K562 (cell line): ENCODE measurements around the gene MEGF11. TPM values are rescaled to one million over a fixed set of nuclear protein-coding genes. Genes with fewer than 3 reads are reported as not detected.
A peak's percentile ranks its signal among the peaks of the same experiment; 100 is the strongest.

ENCODE experiments used
- ATAC-seq: fragments of 200-7000 bp; cut with Tn5 transposase; 3 replicates; pipeline ENCODE4 v1.9.1; 2020; ENCODE audit warnings: moderate library complexity
- BruUV-seq: library from RNA; stranded (reverse); fragments of 400-500 nt; replicated peaks from 2 replicates; lab custom pipeline; 2021; lab: Mats Ljungman, UMichigan
- CTCF ChIA-PET: fragments of 300-600 bp; formaldehyde crosslinking; extraction: SDS; loops from one replicate; lab custom pipeline; 2021; ENCODE audit warnings: low intra/inter-chr PET ratio; lab: Yijun Ruan, JAX
- POLR2A ChIA-PET: fragments of 300-600, 350-650 bp; sonication (Branson Sonifier 250); formaldehyde crosslinking; extraction: SDS; loops from one replicate; lab custom pipeline; 2021; ENCODE audit warnings: antibody characterized with exemption, inconsistent platforms; lab: Yijun Ruan, JAX
- DNase-seq, 4 experiments: peaks; one replicate each; pipeline versions ENCODE4 v3.0.0 to v3.0.0-alpha.2; 2011 to 2018; ENCODE audit warnings: low spot score in 3 of 4, mixed read lengths in 3 of 4; ENCODE audit errors: extremely low read depth in 1 of 4
- FAIRE-seq: peaks from 2 replicates; lab custom pipeline; 2011; peaks lifted over from hg19 to GRCh38; lab: Jason Lieb, UNC
- H2AFZ ChIP-seq: 2 replicates; pipeline ENCODE4 v1.6.0; 2011; ENCODE audit warnings: low read depth, low read length, control low read depth, inconsistent platforms
- H3K27ac ChIP-seq: fragments of 200-600 bp; 3 replicates; pipeline ENCODE4 v1.8.0; 2011; ENCODE audit warnings: low read depth, mild to moderate bottlenecking, control low read depth, inconsistent platforms, low read length, moderate library complexity, mixed read lengths; ENCODE audit errors: extremely low read depth
- H3K27me3 ChIP-seq, 2 experiments: fragments of 300-600 bp in 1 of 2; 2 replicates in 1 of 2; 3 replicates in 1 of 2; pipeline versions ENCODE4 v1.6.0 to v1.8.0; 2011; ENCODE audit warnings: inconsistent platforms in 2 of 2, low read length in 2 of 2, mild to moderate bottlenecking in 1 of 2, mixed read lengths in 1 of 2, moderate library complexity in 1 of 2; ENCODE audit not compliant: control insufficient read depth in 2 of 2, insufficient read depth in 2 of 2
- H3K36me3 ChIP-seq: fragments of 300-600 bp; 3 replicates; pipeline ENCODE4 v1.8.0; 2011; ENCODE audit warnings: mild to moderate bottlenecking, low read length, inconsistent platforms; ENCODE audit not compliant: control insufficient read depth, insufficient read depth
- H3K4me1 ChIP-seq, 2 experiments: fragments of 200-600 bp in 1 of 2; replicated peaks in 1 of 2; 2 replicates in 1 of 2; 3 replicates in 1 of 2; pipeline versions ENCODE4 v1.5.1 to v1.8.0; 2011; ENCODE audit warnings: inconsistent platforms in 2 of 2, low read length in 2 of 2, mild to moderate bottlenecking in 1 of 2, mixed read lengths in 1 of 2, moderate library complexity in 1 of 2; ENCODE audit not compliant: control insufficient read depth in 2 of 2, insufficient read depth in 2 of 2
- H3K4me2 ChIP-seq: 2 replicates; pipeline ENCODE4 v1.6.1; 2011; ENCODE audit warnings: low read length, control low read depth, inconsistent platforms, mixed read lengths; ENCODE audit not compliant: insufficient read depth
- H3K4me3 ChIP-seq: fragments of 200-600 bp; sonication (generic), shearing (Covaris generic); 2 replicates; pipeline ENCODE4 v1.5.1; 2016; ENCODE audit warnings: control low read depth, inconsistent platforms
- H3K79me2 ChIP-seq: fragments of 200-600 bp; 3 replicates; pipeline ENCODE4 v1.8.0; 2011; ENCODE audit warnings: low read length, inconsistent platforms; ENCODE audit not compliant: control insufficient read depth, insufficient read depth
- H3K9ac ChIP-seq, 2 experiments: 2 replicates each; pipeline versions ENCODE4 v1.6.0 to v1.6.1; 2011; ENCODE audit warnings: low read depth in 2 of 2, low read length in 2 of 2, control low read depth in 1 of 2, inconsistent platforms in 1 of 2, mild to moderate bottlenecking in 1 of 2, mixed read lengths in 1 of 2; ENCODE audit not compliant: insufficient read depth in 1 of 2
- H3K9me1 ChIP-seq: one replicate; pipeline ENCODE4 v1.6.0; 2011; ENCODE audit warnings: inconsistent platforms, mild to moderate bottlenecking, low read length, moderate library complexity; ENCODE audit not compliant: control insufficient read depth, insufficient read depth
- H3K9me3 ChIP-seq: replicated peaks from 2 replicates; pipeline ENCODE4 v1.5.1; 2011; ENCODE audit warnings: low read depth, low read length, inconsistent platforms; ENCODE audit not compliant: control insufficient read depth, insufficient read depth
- H4K20me1 ChIP-seq: replicated peaks from 2 replicates; pipeline ENCODE4 v1.6.1; 2011; ENCODE audit warnings: low read length, inconsistent platforms, mixed read lengths; ENCODE audit not compliant: control insufficient read depth, insufficient read depth
- ARID3B ChIP-seq: fragments of 250-450 bp; sonication (Bioruptor Pico); IDR thresholded peaks from 2 replicates; pipeline ENCODE4 v1.4.0; 2020; ENCODE audit warnings: borderline replicate concordance
- ETS2 ChIP-seq: IDR thresholded peaks from 2 replicates; pipeline ENCODE4 v1.6.1; 2016; ENCODE audit warnings: borderline replicate concordance, missing genetic modification characterization, mild to moderate bottlenecking, moderate library complexity, missing compliant biosample characterization; ENCODE audit not compliant: poor library complexity, severe bottlenecking
- MGA ChIP-seq: fragments of 450-650 bp; IDR thresholded peaks from 2 replicates; pipeline ENCODE4 v1.6.1; 2016; ENCODE audit warnings: mild to moderate bottlenecking, moderate library complexity
- ZFPM2 ChIP-seq: fragments of 250-450 bp; sonication (Bioruptor Pico); IDR thresholded peaks from 2 replicates; pipeline ENCODE4 v1.5.1; 2022; ENCODE audit warnings: mild to moderate bottlenecking
- ZFX ChIP-seq: sonication (generic); formaldehyde crosslinking; IDR thresholded peaks from 2 replicates; pipeline ENCODE4 v1.8.0; 2022; ENCODE audit warnings: mild to moderate bottlenecking, missing genetic modification reagents, moderate library complexity
- ZNF239 ChIP-seq: fragments of 250-450 bp; sonication (Bioruptor Pico); IDR thresholded peaks from 2 replicates; pipeline ENCODE4 v1.4.0; 2020; ENCODE audit warnings: mild to moderate bottlenecking
- ZNF274 ChIP-seq: IDR thresholded peaks from 2 replicates; pipeline ENCODE4 v1.6.1; 2011; ENCODE audit warnings: low read depth, mild to moderate bottlenecking, low read length, moderate library complexity, borderline replicate concordance
- ZNF316 ChIP-seq: fragments of 450-650 bp; IDR thresholded peaks from 2 replicates; pipeline ENCODE4 v1.6.1; 2016
- WGBS: fragments of 100-300 bp; shearing (Covaris generic); methylation state at CpG from one replicate; pipeline ENCODE4 v1.1.6; 2016; ENCODE audit warnings: low coverage, mixed read lengths; ENCODE audit not compliant: insufficient coverage; ENCODE audit errors: missing lambda C conversion rate; 5-methylcytosine and 5-hydroxymethylcytosine counted together
- in situ Hi-C: fragments of 300-500 bp; cut with MboI; formaldehyde crosslinking; loops from 4 replicates; pipeline ENCODE4 v1.15.0; 2018; ENCODE audit warnings: inconsistent platforms, mixed read lengths
- intact Hi-C: fragments of 100-400 bp; cut with micrococcal nuclease; formaldehyde crosslinking; loops from 2 replicates; pipeline ENCODE4 v1.14.2; 2022
- polyA plus RNA-seq, 8 experiments: library from polyadenylated mRNA; depleted of rRNA in 4 of 8; stranded (reverse) in 5 of 8; unstranded in 3 of 8; fragments of >200 nt; fragmentation: Nextera tagmentation in 2 of 8; fragmentation: Illumina TruSeq in 1 of 8; extraction: Ambion mirVana in 2 of 8; extraction: Trizol in 1 of 8; gene quantifications; 2 replicates each; pipeline versions ENCODE4 v1.2.1 to v1.2.3, GENCODE V29; 2011 to 2014; ENCODE audit warnings: inconsistent platforms in 1 of 8, missing spikeins in 1 of 8
- total RNA-seq, 7 experiments: library from RNA; depleted of rRNA in 6 of 7; stranded (reverse); fragments of >200 nt in 6 of 7; fragmentation: Illumina TruSeq in 2 of 7; extraction: Trizol in 2 of 7; gene quantifications; 2 replicates each; pipeline versions ENCODE4 v1.2.1 to v1.2.3, GENCODE V29; 2011 to 2021; ENCODE audit warnings: low replicate concordance in 1 of 7

Gene MEGF11
- total and polyA plus RNA-seq, 9 of the 15 experiments (the other 6 are each of a cell fraction or from before 2014, with no cell fraction given): 0.06 to 0.23 (median 0.20) TPM; not detected in 6

GRCh38 chr15:66294157-66294931 is 40.8 kb upstream of the MEGF11 start:
- Histone ChIP-seq H3K27ac (peak overlapping the region; percentile 82), H2AFZ (peak overlapping the region; percentile 91), H3K4me2 (peak overlapping the region; percentile 96), H3K9me3 (no peaks in the 10 kb centered on the region), H3K4me3 (peak overlapping the region; percentile 45), H3K36me3 (peaks cover 21% of the 10 kb centered on the region), H3K27me3 (no peaks in the 10 kb centered on the region), H3K9me1 (no peaks in the 10 kb centered on the region), H3K4me1 (peaks cover 17 to 20% of the 10 kb centered on the region in 2 experiments), H3K9ac (peak overlapping the region; percentile 85 to 97), H3K79me2 (peaks cover 22% of the 10 kb centered on the region), H4K20me1 (no peaks in the 10 kb centered on the region)
- 6% methylated on average over 16 of the region's 16 CpGs for WGBS
- FAIRE-seq (no peak), DNase-seq (peak in 3 of 4 experiments; percentile 17 to 63 (median 56)), ATAC-seq (peak; percentile 65)
- ChIA-PET CTCF (no interaction called here), POLR2A (interaction anchor here (0.6 to 1.7 kb wide), 6 partner anchors 10 to 92 kb away, joined by 3 to 4 read pairs (median 3); no protein-coding TSS in a partner anchor)
- intact Hi-C loops: loop anchor here (5.0 kb wide), 1 partner anchor 203 kb away; the partner anchor contains the start of gene SNAPC5
- in situ Hi-C loops: no loop called here
- BruUV-seq: TSS peak; percentile 54
- TF ChIP-seq ZFX (peak; percentile 78; the same call in 1 of the 2 replicates), ZNF274 (no peak), ETS2 (tag) (no peak), ARID3B (CRISPR knock-in tag) (no peak), ZNF316 (no peak), MGA (peak; percentile 89), ZNF239 (CRISPR knock-in tag) (no peak), ZFPM2 (no peak)
